Measurements from ENCODE around the gene THADA. TPM values are rescaled to one million over a fixed set of nuclear protein-coding genes. Genes with fewer than 3 reads are reported as not detected.

Gene THADA
- total RNA-seq, 1 experiment from 2014 or later = 20.1 TPM

DNA sequence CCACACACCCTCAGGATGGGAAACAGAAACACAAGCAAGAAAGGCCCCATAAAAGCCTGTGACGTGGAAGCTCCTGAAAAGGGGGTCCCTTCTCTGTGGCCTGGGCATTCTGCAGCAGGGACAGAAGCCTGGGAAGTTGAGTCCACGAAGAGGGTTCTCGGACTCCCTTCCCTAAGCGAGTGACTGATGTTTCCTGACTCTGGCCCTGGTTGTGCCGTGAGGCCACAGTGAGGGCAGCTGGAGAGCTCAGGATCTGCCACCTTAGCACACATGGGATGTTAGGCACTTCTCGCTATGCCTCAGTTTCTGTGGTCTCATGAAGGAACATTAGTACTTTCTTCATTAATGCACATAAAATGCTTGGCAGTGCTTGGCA lies 282.2 kb downstream of the THADA start:
- no peaks in the 10 kb centered on the region for H3K4me1 Mint-ChIP-seq
- no CpG with 5 or more reads among the region's 6 CpGs for whole genome bisulfite sequencing (ENCODE audit: extremely low coverage, insufficient read length, low lambda C conversion rate)
- TF ChIP-seq CTCF (conservative IDR thresholded peaks at IDR 0.05) = no peak

More for the DNA sequence above, 282.2 kb downstream of the THADA start:
- Histone ChIP-seq H3K4me1 (ENCODE audit: insufficient read depth, low read length) (no peaks in the 10 kb centered on the region), H2BK12ac (ENCODE audit: insufficient read length, low read depth, low read length) (no peak overlapping the region), H3K27ac (ENCODE audit: insufficient read length, low read depth, low read length) (no peak overlapping the region), H3K23ac (ENCODE audit: insufficient read length, low read depth, low read length) (no peak overlapping the region), H4K20me1 (ENCODE audit: control insufficient read depth, insufficient read depth, insufficient read length) (no peaks in the 10 kb centered on the region), H4K8ac (replicated peaks; ENCODE audit: insufficient read length, low read depth, low read length) (no peak overlapping the region), H3K14ac (ENCODE audit: insufficient read depth, low read length) (no peak overlapping the region), H3K9me3 (ENCODE audit: control insufficient read depth, low read depth, low read length) (no peaks in the 10 kb centered on the region), H3K4me2 (ENCODE audit: insufficient read depth, insufficient read length, low read length) (no peak overlapping the region), H3K79me1 (ENCODE audit: insufficient read depth, low read depth, low read length, poor library complexity, severe bottlenecking) (no peaks in the 10 kb centered on the region), H3T11ph (ENCODE audit: low read length) (no peak overlapping the region), H2BK20ac (ENCODE audit: low read depth, low read length, poor library complexity, severe bottlenecking) (no peak overlapping the region), H4K5ac (ENCODE audit: insufficient read length, low read depth, low read length) (no peak overlapping the region), H3K27me3 (ENCODE audit: insufficient read depth, low read length) (no peaks in the 10 kb centered on the region), H3K4ac (ENCODE audit: low read depth, low read length) (no peak overlapping the region), H3K9ac (ENCODE audit: extremely low read depth, insufficient read length, low read length) (no peak overlapping the region), H2BK5ac (ENCODE audit: insufficient read length, low read length) (no peak overlapping the region), H3K56ac (ENCODE audit: insufficient read length, low read depth, low read length) (no peak overlapping the region), H3K79me2 (ENCODE audit: insufficient read depth, low read length) (no peaks in the 10 kb centered on the region), H2AK5ac (ENCODE audit: insufficient read length, low read length) (no peak overlapping the region), H4K91ac (ENCODE audit: insufficient read length, low read depth, low read length) (no peak overlapping the region), H2BK15ac (ENCODE audit: low read depth, low read length) (no peak overlapping the region), H2AFZ (ENCODE audit: low read length) (no peak overlapping the region), H3K18ac (ENCODE audit: insufficient read length, low read depth, low read length) (no peak overlapping the region), H3K23me2 (ENCODE audit: insufficient read length, low read depth, low read length, poor library complexity, severe bottlenecking) (no peaks in the 10 kb centered on the region), H2BK120ac (ENCODE audit: low read depth, low read length, poor library complexity, severe bottlenecking) (no peak overlapping the region)
- Mint-ChIP-seq H3K27me3 (ENCODE audit: low read depth) (no peaks in the 10 kb centered on the region; the same call in 1 of the 2 replicates), H3K27ac (no peak overlapping the region), H3K36me3 (ENCODE audit: insufficient read depth in 1 of 3, low read depth in 3 of 3) (no peaks in the 10 kb centered on the region), H3K9me3 (no peaks in the 10 kb centered on the region), H3K4me3 (no peak overlapping the region)
- no peak for DNase-seq

Data from H9 (cell line).